GM19035 (cell line): ENCODE measurements around the gene IRAK3.

Experiments
- ATAC-seq: cut with Tn5 transposase; IDR thresholded peaks from one replicate; pipeline ENCODE4 v1.9.1; 2021; ENCODE audit not compliant: unreplicated experiment

The IRAK3 gene

DNA sequence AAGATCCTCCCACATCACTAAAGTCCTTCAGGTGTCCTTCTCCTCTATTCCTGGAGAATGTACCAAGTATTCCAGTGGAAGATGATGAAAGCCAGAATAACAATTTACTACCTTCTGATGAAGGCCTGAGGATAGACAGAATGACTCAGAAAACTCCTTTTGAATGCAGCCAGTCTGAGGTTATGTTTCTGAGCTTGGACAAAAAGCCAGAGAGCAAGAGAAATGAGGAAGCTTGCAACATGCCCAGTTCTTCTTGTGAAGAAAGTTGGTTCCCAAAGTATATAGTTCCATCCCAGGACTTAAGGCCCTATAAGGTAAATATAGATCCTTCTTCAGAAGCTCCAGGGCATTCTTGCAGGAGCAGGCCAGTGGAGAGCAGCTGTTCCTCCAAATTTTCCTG, 58.7 kb downstream of the IRAK3 start:
- no peak for ATAC-seq

DNA sequence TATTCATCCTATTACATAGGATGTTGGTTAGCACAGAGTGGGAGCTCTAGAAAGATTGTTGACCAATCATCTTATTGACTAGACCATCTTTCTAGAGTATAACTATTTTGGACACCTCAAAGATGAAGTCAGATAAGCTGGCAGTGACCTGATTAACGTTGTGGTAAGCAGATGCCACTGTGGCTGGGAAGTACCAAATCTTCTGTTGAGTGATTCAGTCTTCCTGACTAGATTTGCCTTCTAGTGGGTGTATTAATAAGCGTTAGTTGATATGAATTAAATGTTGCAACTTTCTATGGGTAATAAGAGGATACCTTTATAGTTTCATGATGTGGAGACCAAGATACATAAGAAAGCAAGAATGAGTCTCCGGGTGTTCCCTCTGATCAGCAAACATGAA, 62.0 kb downstream of the IRAK3 start:
- no peak for ATAC-seq

DNA sequence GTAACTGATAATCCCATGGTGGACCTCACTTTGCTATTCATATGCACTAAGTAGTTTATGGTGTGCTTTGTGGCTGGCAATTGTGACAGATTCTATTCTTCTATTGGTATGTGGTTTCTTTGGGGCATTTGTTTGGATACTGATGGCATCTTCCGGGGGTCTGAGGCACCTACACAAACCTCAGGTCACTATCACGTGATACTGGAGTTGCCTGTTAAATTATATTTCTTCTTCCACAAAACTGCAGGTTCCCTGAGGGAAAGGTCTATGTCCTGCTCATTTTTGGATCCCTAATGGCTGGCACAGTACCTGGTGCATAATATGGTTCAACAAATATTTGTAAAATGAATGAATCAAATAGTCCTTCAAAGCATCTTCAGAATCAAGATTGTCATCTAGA, 63.8 kb downstream of the IRAK3 start:
- ATAC-seq: no peak

DNA sequence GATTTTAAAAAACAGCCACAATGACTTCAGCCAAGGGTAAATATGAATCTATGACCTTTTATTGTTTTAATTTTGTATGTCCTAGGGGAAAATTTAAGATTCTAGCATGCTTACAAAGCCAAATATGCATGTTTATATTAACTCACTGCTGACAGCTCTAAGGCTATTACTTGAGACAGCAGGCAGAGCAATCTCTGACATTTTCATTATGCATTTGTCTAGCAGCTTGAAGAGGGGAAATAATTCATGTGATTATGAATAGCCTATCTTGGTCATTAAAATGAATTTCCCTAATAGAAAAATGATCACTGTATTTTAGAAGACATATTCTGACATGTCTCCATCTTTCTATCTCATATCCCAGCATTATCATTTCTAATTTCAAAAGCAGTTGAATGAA, 66.7 kb downstream of the IRAK3 start:
- no peak for ATAC-seq

DNA sequence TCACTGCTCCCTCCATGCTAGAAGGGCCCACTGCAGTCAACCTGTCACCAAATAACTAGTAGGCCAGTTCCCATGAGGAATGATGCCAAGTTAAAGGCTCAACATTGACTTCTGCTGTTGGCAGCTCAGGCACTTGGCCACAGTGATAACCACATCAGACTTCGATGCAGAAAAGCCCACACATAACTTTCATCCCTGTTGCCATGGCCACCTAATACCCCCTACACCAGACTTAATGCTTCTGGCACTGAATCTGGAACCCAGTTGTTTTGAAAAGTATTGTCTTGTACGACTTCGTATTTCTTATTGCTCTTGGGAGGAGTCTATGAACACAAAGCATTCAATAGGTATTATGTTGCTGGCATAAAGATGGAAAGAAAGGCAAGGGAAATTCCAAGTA, 69.0 kb downstream of the IRAK3 start:
- ATAC-seq: no peak

DNA sequence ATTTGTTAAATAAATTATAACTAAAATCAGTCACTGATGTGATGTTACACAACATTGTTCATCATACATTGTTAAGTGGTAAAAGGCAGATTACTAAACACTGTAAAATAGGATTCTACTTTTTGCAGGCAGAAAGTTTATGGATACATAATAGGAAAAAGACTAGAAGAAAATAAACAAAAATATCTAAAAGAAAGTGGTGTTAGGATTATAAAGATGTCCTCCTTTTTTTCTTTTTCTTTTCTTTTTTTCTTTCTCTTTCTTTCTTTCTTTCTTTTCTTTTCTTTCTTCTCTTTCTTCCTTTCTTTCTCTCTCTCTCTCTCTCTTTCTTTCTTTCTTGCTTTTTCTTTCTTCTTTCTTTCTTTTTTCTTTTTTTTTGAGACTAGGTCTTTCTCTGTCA, 73.7 kb downstream of the IRAK3 start:
- no peak for ATAC-seq

DNA sequence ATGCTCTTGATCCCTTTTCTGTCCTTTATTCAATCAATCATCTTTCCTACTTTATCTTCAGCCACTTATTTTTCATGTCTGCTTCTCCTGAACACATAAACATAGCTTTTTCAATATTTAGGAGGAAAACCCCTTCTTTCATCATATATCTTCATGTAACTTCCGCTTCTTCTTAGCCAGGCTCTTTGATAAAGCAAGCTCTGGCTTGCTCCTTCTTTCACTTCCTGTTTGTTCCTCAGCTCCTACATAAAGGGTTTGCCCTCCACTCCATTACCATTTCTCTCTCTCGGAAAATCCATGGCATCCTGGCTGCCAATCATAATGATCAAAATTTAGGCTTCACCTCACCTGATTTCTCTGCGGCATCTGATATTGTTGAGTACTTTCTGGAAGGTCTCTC, 79.5 kb downstream of the IRAK3 start:
- no peak for ATAC-seq

DNA sequence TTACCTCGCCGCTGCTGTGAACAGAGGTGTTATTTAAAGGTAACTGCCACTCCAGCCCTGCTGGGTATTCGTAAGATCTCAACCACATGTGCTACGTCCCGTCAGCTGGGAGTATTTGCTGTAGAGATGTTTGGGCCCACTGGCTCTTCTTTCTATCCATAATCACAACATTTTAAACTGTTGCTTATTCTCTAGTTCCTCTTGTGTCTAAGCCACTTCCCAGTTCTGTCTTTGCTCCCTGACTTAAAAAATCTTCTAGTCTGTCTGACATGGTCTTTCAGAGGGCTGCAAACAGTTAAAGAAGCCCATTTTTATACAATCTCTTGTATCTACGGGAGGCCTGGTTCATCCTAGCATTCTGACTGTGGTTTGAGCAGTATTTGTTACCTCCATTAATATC, 80.1 kb downstream of the IRAK3 start:
- no peak for ATAC-seq

DNA sequence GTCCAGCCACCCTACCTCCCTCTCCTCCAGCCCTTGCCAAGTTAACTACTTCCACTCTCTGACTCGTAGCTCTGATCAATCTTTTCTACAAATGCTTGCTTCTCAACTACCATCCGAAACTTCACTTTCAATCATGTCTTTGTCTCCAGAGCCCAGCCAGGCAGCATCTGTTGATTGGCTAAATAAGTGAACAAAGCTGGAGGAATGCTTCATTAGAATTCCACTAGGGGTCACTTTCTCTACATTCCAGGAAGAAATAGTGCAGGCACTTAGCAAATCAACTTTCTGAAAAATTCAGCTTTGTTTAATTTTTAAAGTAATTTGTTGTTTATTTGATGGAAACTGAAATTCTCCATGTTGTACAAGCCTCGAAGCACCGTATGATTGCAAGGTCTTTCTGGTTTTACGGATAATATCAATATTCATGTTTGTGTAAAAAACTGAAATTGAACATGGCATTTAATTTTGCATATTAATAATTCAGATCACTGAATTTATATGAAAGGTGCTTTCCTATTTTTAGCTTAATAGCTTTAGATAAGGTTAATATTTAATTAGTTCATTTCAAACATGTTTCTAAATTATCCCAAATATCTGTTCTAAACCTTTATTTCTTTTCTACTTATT, 80.9 kb downstream of the IRAK3 start:
- ATAC-seq: peak; percentile 52

DNA sequence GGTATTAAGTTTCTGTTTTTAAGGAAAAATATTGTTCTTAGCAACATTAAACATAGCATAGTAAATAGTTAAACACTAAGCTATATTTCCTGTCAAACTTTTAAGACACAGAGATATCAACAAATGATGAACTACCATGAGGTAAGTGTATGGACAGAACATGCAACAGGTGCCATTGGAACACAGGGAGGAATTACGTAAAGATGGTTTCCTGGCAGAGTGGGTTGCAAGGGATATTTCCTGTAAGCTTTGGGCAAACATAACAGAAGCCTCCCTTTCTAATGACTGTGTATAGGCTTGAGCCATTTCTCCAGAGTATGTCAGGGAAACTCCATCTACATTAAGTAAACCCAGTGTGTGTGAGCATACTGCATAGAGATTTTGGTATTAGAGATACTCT, 81.6 kb downstream of the IRAK3 start:
- ATAC-seq: no peak

DNA sequence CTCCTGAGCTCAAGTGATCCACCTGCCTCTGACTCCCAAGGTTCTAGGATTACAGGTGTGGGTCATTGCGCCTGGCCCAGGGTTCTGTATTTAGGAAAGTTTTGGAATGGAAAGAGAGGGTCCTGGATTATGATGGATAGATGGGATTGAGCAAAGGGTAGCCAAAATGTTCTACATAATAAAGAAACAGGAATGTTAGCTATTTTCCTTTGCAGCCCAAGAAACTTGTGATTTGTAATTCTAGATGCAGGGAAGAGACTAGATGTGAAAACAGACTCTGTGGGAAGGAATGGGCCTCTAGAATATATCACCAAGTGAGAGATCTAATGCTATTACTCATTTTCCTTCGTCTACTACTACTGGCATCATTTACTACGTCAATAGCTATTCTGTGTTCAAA, 83.6 kb downstream of the IRAK3 start:
- no peak for ATAC-seq

DNA sequence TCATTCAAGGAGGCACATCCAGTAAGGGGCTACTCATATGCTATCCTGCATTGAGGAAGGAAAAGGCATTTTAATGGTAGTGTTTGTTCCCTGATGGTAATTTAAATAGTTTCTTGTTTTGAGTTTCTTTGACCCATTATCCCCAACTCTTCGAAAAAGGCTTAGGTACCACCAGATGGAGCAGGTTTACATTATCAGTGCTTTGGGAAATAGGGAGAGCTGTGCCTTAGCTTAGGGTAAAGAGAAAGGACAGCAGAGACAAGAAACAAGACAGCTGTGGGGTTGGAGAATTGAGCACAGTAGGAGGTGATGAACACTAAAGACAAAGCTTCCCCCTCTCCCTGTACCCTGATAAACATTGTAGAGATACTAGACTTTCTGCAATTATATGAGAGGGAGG, 84.1 kb downstream of the IRAK3 start:
- no peak for ATAC-seq

DNA sequence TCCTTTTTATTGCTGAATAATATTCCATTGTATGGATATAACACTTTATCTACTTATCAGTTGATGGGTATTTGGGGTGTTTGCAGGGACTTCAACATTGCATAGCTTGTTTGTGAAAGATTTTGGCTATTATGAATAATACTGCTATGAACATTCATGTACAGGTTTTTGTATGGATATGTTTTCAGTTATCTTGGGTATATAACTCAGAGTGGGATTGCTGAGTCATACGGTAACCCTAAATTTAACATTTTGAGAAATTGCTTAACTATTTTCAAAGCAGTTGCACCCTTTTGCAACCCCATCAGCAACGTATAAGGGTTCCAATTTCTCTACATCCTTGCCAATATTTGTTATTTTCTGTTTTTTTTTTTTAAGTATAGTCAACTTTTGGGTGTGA, 86.0 kb downstream of the IRAK3 start:
- ATAC-seq: no peak

DNA sequence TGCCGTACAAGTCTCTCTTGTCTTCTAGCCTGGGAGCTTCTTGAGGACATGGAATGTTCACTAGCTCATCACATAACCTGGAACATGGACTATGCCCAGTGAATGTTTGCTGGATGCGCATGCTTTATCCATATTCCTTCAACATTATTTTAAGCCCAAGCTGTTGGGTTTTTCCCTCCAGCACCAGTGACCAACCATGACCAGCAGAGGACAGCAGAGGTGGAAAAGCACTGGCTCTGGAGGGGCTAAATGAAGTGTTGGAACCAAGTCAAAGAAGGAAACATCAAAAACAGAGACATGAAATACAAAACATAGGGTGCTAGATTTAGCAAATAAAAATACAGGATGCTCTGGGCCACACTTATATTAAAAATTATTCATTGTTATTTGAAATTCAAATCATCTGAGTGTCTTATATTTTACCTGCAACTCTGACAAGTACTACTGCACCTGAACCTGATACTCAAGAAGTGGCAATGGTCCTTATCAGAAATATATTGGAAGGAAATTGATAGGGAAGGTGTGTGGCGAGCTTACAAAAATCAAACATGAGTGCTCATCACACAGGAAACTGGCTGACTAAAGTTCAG, 90.2 kb downstream of the IRAK3 start:
- no peak for ATAC-seq

DNA sequence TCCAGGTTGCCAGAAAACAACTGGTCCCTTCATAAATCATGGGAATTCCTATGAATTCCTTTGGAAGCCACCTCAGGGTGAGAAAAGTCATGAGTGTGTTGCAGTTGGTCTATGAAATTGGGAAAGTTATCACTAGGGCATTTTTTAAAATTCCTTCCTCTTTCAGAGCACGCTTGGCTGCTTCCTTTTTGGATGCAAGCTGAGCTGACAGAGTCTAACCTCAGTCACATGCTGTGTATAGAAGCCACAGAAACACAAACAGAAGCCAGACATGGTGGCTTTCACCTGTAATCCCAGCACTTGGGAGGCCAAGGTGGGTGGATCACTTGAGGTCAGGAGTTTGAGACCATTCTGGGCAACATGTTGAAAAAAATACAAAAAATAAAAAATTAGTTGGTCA, 91.5 kb downstream of the IRAK3 start:
- ATAC-seq: no peak

DNA sequence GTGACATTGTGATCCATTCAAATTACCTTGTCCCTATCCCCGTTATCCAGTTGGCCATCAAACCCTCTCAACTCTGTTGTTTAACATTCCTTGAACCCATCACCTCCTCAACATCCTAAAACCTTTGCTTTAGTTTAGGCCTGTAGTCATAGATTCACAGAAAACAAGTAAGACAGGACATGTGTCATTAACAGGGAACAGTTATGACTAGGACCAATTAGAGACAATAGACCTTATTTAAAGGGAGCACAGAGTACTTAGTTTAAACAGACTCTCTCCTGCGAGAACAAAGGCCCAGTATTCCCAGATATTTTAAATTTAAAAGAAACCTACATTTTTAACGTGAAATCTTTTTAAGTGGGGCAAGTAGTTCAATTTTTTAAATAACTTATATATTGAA, 93.2 kb downstream of the IRAK3 start:
- ATAC-seq: no peak

DNA sequence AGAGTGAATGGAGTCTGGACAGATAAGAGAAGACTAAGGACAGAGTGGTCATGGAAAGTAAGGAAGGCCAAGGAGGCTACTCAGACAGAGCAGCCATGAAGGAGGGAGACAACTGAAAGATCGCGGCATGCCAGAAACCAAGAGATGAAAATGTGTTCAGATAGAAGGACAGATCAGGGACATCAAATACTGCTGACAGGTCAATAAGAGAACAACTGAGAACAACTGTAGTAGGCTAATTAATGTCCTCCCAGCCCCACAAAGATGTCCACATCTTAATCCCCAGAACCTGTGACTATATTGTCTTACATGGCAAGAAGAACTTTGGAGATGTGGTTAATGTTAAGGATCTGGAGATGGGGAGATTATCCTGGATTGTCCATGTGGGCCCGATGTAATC, 98.3 kb downstream of the IRAK3 start:
- ATAC-seq: no peak

DNA sequence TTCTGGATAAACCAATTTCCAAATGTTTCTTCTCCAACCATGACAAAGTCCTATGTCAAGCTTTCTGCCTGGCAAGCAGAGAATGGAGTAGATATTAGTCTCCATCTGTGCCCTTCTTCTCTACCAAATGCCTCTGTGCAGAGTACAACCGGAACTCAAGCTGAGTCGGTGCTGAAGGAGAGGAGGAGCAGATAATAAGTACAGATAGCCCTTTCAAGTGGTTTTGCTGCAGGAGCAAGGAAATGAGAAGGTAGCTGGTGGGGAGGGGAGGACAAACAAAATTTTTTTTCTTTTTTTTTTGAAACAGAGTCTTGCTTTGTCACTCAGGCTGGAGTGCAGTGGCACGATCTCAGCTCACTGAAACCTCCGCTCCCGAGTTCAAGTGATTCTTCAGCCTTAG, 99.1 kb downstream of the IRAK3 start:
- no peak for ATAC-seq

DNA sequence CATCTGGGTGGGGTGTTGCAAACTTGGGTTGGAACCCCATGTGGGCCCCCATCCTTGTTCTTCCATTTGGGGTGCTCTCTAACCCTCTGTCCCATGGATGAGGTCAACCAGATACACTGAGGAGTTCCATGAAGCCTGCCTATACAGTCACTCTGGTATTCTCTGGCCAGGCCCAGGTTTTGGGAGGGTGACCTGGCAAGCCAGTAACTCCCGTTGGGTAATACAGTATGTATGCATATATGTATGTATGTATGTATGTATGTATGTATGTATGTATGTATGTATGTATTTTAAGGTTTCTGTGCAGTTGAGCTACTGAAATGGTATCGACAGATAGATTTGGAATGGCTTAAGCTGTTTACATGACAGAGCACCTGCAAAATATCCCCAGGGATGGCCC, 100.5 kb downstream of the IRAK3 start:
- no peak for ATAC-seq

DNA sequence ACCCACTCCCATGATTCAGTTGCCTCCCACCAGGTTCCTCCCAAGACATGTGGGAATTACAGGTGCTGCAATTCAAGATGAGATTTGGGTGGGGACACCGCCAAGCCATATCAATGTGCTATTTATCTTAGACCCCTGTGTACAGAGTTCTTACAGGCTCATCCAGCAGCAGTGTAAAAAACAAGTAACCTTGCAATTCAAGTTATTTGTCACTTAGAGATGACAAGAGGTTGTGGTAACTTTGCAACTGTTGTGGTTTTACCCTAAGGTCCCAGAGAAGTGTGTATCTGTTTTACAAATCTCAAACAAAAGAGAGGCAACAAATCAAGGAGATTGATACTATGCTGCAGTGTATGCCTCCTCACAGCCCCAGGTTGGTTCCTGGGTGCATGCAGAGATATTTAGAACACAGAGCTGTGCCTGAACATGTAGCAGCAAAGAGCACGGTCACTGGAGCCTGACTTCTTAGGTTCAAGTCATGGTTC, 101.7 kb downstream of the IRAK3 start:
- no peak for ATAC-seq

DNA sequence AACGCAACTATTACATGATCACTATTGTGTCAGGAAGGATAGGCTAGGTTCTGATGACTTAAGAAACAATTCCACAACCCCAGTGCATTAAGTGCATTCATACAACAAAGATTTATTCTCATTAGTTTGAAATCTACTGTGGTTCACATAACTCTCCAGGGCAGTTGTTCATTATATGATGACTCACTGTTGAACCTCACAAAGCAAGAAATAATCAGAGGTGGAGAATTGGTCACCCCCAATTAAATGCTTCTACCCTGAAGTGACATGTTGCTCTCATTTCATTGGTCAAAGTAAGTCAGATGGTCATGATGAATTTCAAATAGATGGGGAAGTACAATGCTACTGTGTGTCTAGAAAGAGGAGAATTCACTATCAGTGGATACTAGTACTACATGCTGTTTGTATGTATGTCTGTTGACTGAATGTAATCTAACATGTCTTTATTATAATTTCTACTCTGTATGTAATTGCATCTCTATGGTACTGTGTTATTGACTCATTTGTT, 107.2 kb downstream of the IRAK3 start:
- no peak for ATAC-seq

DNA sequence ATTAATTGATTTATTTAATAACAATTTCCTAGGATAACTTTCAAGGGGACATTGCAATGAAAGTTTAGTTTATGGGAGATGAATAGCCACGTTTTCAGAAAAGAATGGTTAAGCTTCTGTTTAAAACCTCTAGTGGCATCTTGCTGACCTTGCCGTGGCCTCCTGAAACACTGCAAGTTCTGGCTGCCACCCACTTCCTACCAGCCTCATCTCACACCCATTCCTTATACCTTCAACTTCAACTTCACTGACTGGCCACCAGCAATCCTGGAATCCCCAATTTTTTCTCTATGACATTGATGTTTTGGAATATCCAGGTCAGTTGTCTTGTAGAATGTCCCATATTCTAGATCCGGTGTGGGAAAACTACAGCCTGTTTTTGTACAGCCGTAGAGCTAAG, 108.1 kb downstream of the IRAK3 start:
- no peak for ATAC-seq

DNA sequence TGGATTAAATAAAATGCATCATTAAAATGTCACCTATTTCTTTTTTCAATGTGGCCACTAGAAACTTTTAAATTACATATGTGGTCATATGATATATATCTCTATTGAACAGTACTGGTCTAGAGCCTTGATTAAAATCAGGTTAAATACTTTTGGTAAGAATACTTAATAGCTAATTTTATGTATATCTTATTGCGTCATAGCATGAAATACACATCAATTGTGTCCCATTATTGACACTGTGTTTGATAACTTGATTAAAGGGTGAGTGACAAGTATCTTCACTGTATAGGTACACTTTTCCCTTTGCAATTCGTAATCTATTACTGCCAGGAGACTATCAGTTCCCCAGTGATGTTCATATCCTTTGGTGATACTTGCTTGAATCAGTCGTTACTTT, 108.9 kb downstream of the IRAK3 start:
- ATAC-seq: no peak
